ENCODE data around the gene CTU2.

DNA sequence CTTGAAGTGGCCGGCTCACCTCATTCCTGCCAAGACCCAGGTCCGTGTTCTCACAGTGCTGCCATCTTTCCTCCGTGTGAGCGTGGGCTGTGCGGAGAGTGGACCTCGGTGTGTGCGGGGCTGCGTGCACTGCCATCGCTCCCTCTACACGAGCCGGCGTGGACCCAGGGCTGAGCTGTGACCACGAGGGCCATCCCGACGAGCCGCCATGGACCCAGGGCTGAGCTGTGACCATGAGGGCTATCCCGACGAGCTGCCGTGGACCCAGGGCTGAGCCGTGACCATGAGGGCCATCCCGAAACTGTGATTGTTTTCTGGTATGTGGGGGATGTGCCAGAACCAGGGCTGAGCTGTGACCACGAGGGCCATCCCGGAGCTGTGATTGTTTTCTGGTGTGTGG lies 34.5 kb upstream of the CTU2 start:
- TF ChIP-seq POLR2AphosphoS5 (IDR thresholded peaks at IDR 0.05) = no peak
- TF ChIP-seq, protein P1, sequence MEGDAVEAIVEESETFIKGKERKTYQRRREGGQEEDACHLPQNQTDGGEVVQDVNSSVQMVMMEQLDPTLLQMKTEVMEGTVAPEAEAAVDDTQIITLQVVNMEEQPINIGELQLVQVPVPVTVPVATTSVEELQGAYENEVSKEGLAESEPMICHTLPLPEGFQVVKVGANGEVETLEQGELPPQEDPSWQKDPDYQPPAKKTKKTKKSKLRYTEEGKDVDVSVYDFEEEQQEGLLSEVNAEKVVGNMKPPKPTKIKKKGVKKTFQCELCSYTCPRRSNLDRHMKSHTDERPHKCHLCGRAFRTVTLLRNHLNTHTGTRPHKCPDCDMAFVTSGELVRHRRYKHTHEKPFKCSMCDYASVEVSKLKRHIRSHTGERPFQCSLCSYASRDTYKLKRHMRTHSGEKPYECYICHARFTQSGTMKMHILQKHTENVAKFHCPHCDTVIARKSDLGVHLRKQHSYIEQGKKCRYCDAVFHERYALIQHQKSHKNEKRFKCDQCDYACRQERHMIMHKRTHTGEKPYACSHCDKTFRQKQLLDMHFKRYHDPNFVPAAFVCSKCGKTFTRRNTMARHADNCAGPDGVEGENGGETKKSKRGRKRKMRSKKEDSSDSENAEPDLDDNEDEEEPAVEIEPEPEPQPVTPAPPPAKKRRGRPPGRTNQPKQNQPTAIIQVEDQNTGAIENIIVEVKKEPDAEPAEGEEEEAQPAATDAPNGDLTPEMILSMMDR (IDR thresholded peaks at IDR 0.05) = no peak
- TF ChIP-seq POLR2A (IDR thresholded peaks at IDR 0.05) = no peak
- no peak for TF ChIP-seq EP300 (IDR thresholded peaks at IDR 0.05)
